H1 (cell line): Measurements from ENCODE around the gene RNU6-7. TPM values are rescaled to one million over a fixed set of nuclear protein-coding genes. Genes with fewer than 3 reads are reported as not detected.

Source experiments
- CTCF ChIP-seq, 3 experiments: IDR thresholded peaks; 1 replicate in 2 of 3; 2 replicates in 1 of 3; pipeline versions ENCODE4 v1.5.1 to v1.6.1; 2011; ENCODE audit warnings: low read length in 3 of 3, mild to moderate bottlenecking in 3 of 3, inconsistent platforms in 2 of 3, low read depth in 1 of 3, moderate library complexity in 1 of 3; ENCODE audit not compliant: insufficient read depth in 1 of 3; ENCODE audit errors: control extremely low read depth in 1 of 3
- EGR1 ChIP-seq: IDR thresholded peaks from 2 replicates; pipeline ENCODE4 v1.6.1; 2011; ENCODE audit warnings: low read depth, low read length, borderline replicate concordance
- JUN ChIP-seq: IDR thresholded peaks from 2 replicates; pipeline ENCODE4 v1.6.1; 2011; ENCODE audit warnings: low read depth, mild to moderate bottlenecking, improper control_type of control experiment, low read length
- RBBP5 ChIP-seq: IDR thresholded peaks from 2 replicates; pipeline ENCODE4 v1.7.1; 2012; ENCODE audit warnings: low read depth, mild to moderate bottlenecking, inconsistent platforms, low read length, moderate library complexity, borderline replicate concordance
- SIN3A ChIP-seq, 2 experiments: IDR thresholded peaks in 1 of 2; conservative IDR thresholded peaks in 1 of 2; 2 replicates each; pipeline ENCODE4 v1.6.1; 2011 to 2012; ENCODE audit warnings: low read length in 2 of 2, improper control_type of control experiment in 1 of 2, low read depth in 1 of 2, mild to moderate bottlenecking in 1 of 2
- SIRT6 ChIP-seq: IDR thresholded peaks from one replicate; pipeline ENCODE4 v1.7.1; 2012; ENCODE audit warnings: low read length, inconsistent platforms
- USF2 ChIP-seq: IDR thresholded peaks from 2 replicates; pipeline ENCODE4 v1.6.1; 2011; ENCODE audit warnings: low read length, improper control_type of control experiment
- polyA plus RNA-seq, 7 experiments: library from polyadenylated mRNA; depleted of rRNA in 3 of 7; stranded (reverse) in 5 of 7; unstranded in 2 of 7; fragments of >200 nt in 5 of 7; fragments of 200-250 nt in 2 of 7; gene quantifications; 1 replicate in 5 of 7; 2 replicates in 1 of 7; 4 replicates in 1 of 7; pipeline versions ENCODE4 v1.2.1 to v1.2.3, GENCODE V29; 2011 to 2013; ENCODE audit warnings: missing spikeins in 2 of 7, mixed read lengths in 2 of 7
- total RNA-seq: library from RNA; stranded (reverse); fragmentation: NEBNext Ultra II Directional; extraction: Animal tissue kit (Norgen Biotek cat#: 25700); gene quantifications from 2 replicates; pipeline ENCODE4 v1.2.1, GENCODE V29; 2021

Gene RNU6-7
- total and polyA plus RNA-seq, 2 of the 8 experiments (the other 6 are each of a cell fraction or from before 2014, with no cell fraction given) = not detected

GRCh38 chr14:32189811-32190210 lies 12.0 kb upstream of the RNU6-7 start (continued):
- TF ChIP-seq CTCF (IDR thresholded peaks at IDR 0.05; ENCODE audit: control extremely low read depth in 1 of 3, insufficient read depth in 1 of 3, low read depth in 1 of 3, low read length in 3 of 3) (no peak), SIN3A (conservative IDR thresholded peaks at IDR 0.05 in 1 of 2, IDR thresholded peaks at IDR 0.05 in 1 of 2; ENCODE audit: low read depth in 1 of 2, low read length in 2 of 2) (no peak), EGR1 (no peak), SIRT6 (no peak), USF2 (no peak), RBBP5 (no peak), JUN (no peak)
